H1 (cell line): Measurements from ENCODE around the gene HCST. TPM values are rescaled to one million over a fixed set of nuclear protein-coding genes. Genes with fewer than 3 reads are reported as not detected.

Source experiments
- CTCF ChIA-PET: fragments of 300-600 bp; sonication (Branson Sonifier 250); formaldehyde crosslinking; loops from one replicate; lab custom pipeline; 2021; ENCODE audit not compliant: partially characterized antibody; lab: Charles Lee
- POLR2A ChIA-PET: fragments of 300-600 bp; sonication (Branson Sonifier 250); formaldehyde crosslinking; loops from one replicate; lab custom pipeline; 2021; ENCODE audit warnings: inconsistent platforms; ENCODE audit not compliant: partially characterized antibody; lab: Charles Lee
- DNase-seq, 2 experiments: peaks; one replicate each; pipeline versions ENCODE4 v3.0.0 to v3.0.0-alpha.2; 2010 to 2022; ENCODE audit warnings: low spot score in 2 of 2, low read depth in 1 of 2, mixed read lengths in 1 of 2
- FAIRE-seq: peaks from 2 replicates; lab custom pipeline; 2011; peaks lifted over from hg19 to GRCh38; lab: Jason Lieb, UNC
- H2AFZ ChIP-seq: 2 replicates; pipeline ENCODE4 v1.8.1; 2012; ENCODE audit warnings: low read length, inconsistent platforms
- H2AK5ac ChIP-seq: 2 replicates; pipeline ENCODE4 v1.6.1; 2013; ENCODE audit warnings: low read depth, low read length
- H2BK120ac ChIP-seq: replicated peaks from 2 replicates; pipeline ENCODE3; 2013; ENCODE audit warnings: low read depth, low read length, inconsistent platforms
- H2BK12ac ChIP-seq: 2 replicates; pipeline ENCODE4 v1.6.1; 2013; ENCODE audit warnings: low read depth, low read length
- H2BK15ac ChIP-seq: 2 replicates; pipeline ENCODE4 v1.6.1; 2013; ENCODE audit warnings: low read length
- H2BK20ac ChIP-seq: 2 replicates; pipeline ENCODE4 v1.6.1; 2013; ENCODE audit warnings: low read length
- H2BK5ac ChIP-seq: 2 replicates; pipeline ENCODE4 v1.6.1; 2013; ENCODE audit warnings: low read depth, low read length
- H3K14ac ChIP-seq: 2 replicates; pipeline ENCODE4 v1.6.1; 2013; ENCODE audit warnings: inconsistent platforms; ENCODE audit not compliant: insufficient read length
- H3K18ac ChIP-seq: 2 replicates; pipeline ENCODE4 v1.6.1; 2013; ENCODE audit warnings: low read length; ENCODE audit errors: extremely low read depth
- H3K23ac ChIP-seq: 2 replicates; pipeline ENCODE4 v1.6.1; 2013; ENCODE audit warnings: inconsistent platforms; ENCODE audit not compliant: insufficient read length
- H3K23me2 ChIP-seq: 2 replicates; pipeline ENCODE4 v1.6.1; 2013; ENCODE audit warnings: low read depth, low read length
- H3K27ac ChIP-seq: 2 replicates; pipeline ENCODE4 v1.6.1; 2011; ENCODE audit warnings: low read depth, low read length, inconsistent platforms
- H3K27me3 ChIP-seq, 4 experiments: replicated peaks in 1 of 4; 1 replicate in 1 of 4; 2 replicates in 3 of 4; pipeline versions ENCODE4 v1.6.1 to v1.8.1; 2011 to 2013; ENCODE audit warnings: low read length in 3 of 4, mild to moderate bottlenecking in 3 of 4, inconsistent platforms in 2 of 4, mixed read lengths in 2 of 4, moderate library complexity in 1 of 4; ENCODE audit not compliant: control insufficient read depth in 3 of 4, insufficient read depth in 3 of 4; ENCODE audit errors: extremely low read depth in 1 of 4
- H3K36me3 ChIP-seq, 4 experiments: 2 replicates each; pipeline versions ENCODE4 v1.6.1 to v1.8.1; 2011 to 2013; ENCODE audit warnings: mild to moderate bottlenecking in 4 of 4, low read length in 3 of 4, moderate library complexity in 2 of 4, control low read depth in 1 of 4, inconsistent platforms in 1 of 4; ENCODE audit not compliant: insufficient read depth in 4 of 4, control insufficient read depth in 2 of 4
- H3K4ac ChIP-seq: replicated peaks from 2 replicates; pipeline ENCODE3; 2013; ENCODE audit warnings: low read length, low read depth, mixed read lengths, inconsistent platforms; ENCODE audit not compliant: insufficient read length
- H3K4me1 ChIP-seq, 4 experiments: replicated peaks in 1 of 4; 1 replicate in 1 of 4; 2 replicates in 3 of 4; pipeline versions ENCODE4 v1.6.1 to v1.8.1; 2011 to 2013; ENCODE audit warnings: low read length in 3 of 4, inconsistent platforms in 2 of 4, mixed read lengths in 1 of 4; ENCODE audit not compliant: insufficient read depth in 4 of 4, control insufficient read depth in 3 of 4
- H3K4me2 ChIP-seq, 2 experiments: 2 replicates each; pipeline versions ENCODE4 v1.6.1 to v1.8.1; 2011 to 2013; ENCODE audit warnings: low read depth in 2 of 2, low read length in 2 of 2, control low read depth in 1 of 2, inconsistent platforms in 1 of 2, mild to moderate bottlenecking in 1 of 2; ENCODE audit not compliant: insufficient read depth in 1 of 2
- H3K4me3 ChIP-seq, 4 experiments: fragments of 200-600, 300-600 bp in 1 of 4; sonication (generic), shearing (Covaris generic), sonication (Bioruptor Twin) in 1 of 4; 2 replicates each; pipeline versions ENCODE4 v1.5.1 to v1.8.1; 2011 to 2016; ENCODE audit warnings: low read length in 4 of 4, low read depth in 3 of 4, control low read depth in 2 of 4, inconsistent platforms in 2 of 4, mild to moderate bottlenecking in 2 of 4, mixed read lengths in 1 of 4, moderate library complexity in 1 of 4; ENCODE audit not compliant: insufficient read depth in 2 of 4; ENCODE audit errors: extremely low read depth in 1 of 4
- H3K56ac ChIP-seq: replicated peaks from 2 replicates; pipeline ENCODE3; 2013; ENCODE audit warnings: low read depth, mild to moderate bottlenecking, mixed read lengths, low read length, inconsistent platforms; ENCODE audit not compliant: insufficient read length
- H3K79me1 ChIP-seq: 2 replicates; pipeline ENCODE4 v1.6.1; 2013; ENCODE audit warnings: low read depth, low read length, control low read depth
- H3K79me2 ChIP-seq, 2 experiments: 2 replicates each; pipeline versions ENCODE4 v1.6.1 to v1.8.1; 2012 to 2013; ENCODE audit warnings: low read length in 2 of 2, mild to moderate bottlenecking in 2 of 2, inconsistent platforms in 1 of 2; ENCODE audit not compliant: insufficient read depth in 2 of 2, control insufficient read depth in 1 of 2
- H3K9ac ChIP-seq, 4 experiments: replicated peaks in 1 of 4; 1 replicate in 1 of 4; 2 replicates in 3 of 4; pipeline versions ENCODE4 v1.6.1 to v1.8.1; 2011 to 2013; ENCODE audit warnings: low read depth in 3 of 4, low read length in 3 of 4, control low read depth in 2 of 4, mild to moderate bottlenecking in 2 of 4, moderate library complexity in 2 of 4, inconsistent platforms in 1 of 4; ENCODE audit errors: extremely low read depth in 1 of 4
- H3K9me3 ChIP-seq, 2 experiments: 2 replicates each; pipeline versions ENCODE4 v1.6.1 to v1.8.1; 2012 to 2013; ENCODE audit warnings: mild to moderate bottlenecking in 2 of 2, moderate library complexity in 2 of 2, control low read depth in 1 of 2, inconsistent platforms in 1 of 2, low read depth in 1 of 2, low read length in 1 of 2, mixed read lengths in 1 of 2; ENCODE audit not compliant: insufficient read depth in 2 of 2
- H4K20me1 ChIP-seq, 2 experiments: replicated peaks in 1 of 2; 2 replicates each; pipeline versions ENCODE3 to v1.8.1; 2011 to 2013; ENCODE audit warnings: inconsistent platforms in 2 of 2, low read length in 2 of 2, mild to moderate bottlenecking in 1 of 2; ENCODE audit not compliant: insufficient read depth in 2 of 2, control insufficient read depth in 1 of 2
- H4K5ac ChIP-seq: 2 replicates; pipeline ENCODE4 v1.6.1; 2013; ENCODE audit warnings: low read length, low read depth, mixed read lengths, inconsistent platforms; ENCODE audit not compliant: insufficient read length
- H4K8ac ChIP-seq: 2 replicates; pipeline ENCODE4 v1.8.0; 2013; ENCODE audit warnings: mild to moderate bottlenecking, moderate library complexity, low read length, inconsistent platforms; ENCODE audit not compliant: insufficient read depth; ENCODE audit errors: extremely low read depth
- H4K91ac ChIP-seq: replicated peaks from 2 replicates; pipeline ENCODE3; 2013; ENCODE audit warnings: low read length, mixed read lengths, inconsistent platforms; ENCODE audit not compliant: insufficient read length
- CEBPB ChIP-seq: IDR thresholded peaks from 2 replicates; pipeline ENCODE4 v1.6.1; 2012; ENCODE audit warnings: low read depth, low read length
- CTBP2 ChIP-seq: IDR thresholded peaks from 2 replicates; pipeline ENCODE4 v1.7.0; 2011; ENCODE audit warnings: borderline replicate concordance, mild to moderate bottlenecking, moderate library complexity, mixed read lengths, low read length; ENCODE audit not compliant: insufficient read depth, insufficient read length
- POU5F1 ChIP-seq: IDR thresholded peaks from 2 replicates; pipeline ENCODE4 v1.6.1; 2011; ENCODE audit warnings: low read depth, mild to moderate bottlenecking, low read length, moderate library complexity
- SAP30 ChIP-seq: fragments of 300-600 bp; sonication (generic); IDR thresholded peaks from 2 replicates; pipeline ENCODE4 v1.7.1; 2012; ENCODE audit warnings: low read length, moderate library complexity, mild to moderate bottlenecking, inconsistent platforms; ENCODE audit not compliant: insufficient read depth, insufficient replicate concordance
- TAF1 ChIP-seq: IDR thresholded peaks from 2 replicates; pipeline ENCODE4 v1.6.1; 2011; ENCODE audit warnings: mild to moderate bottlenecking, low read depth, low read length
- TBP ChIP-seq: IDR thresholded peaks from 2 replicates; pipeline ENCODE4 v1.6.1; 2011; ENCODE audit warnings: low read depth, low read length, improper control_type of control experiment
- USF2 ChIP-seq: IDR thresholded peaks from 2 replicates; pipeline ENCODE4 v1.6.1; 2011; ENCODE audit warnings: low read length, improper control_type of control experiment
- WGBS, 2 experiments: shearing (Covaris generic) in 1 of 2; methylation state at CpG; one replicate each; pipeline versions ENCODE4 v1.1.6 to v1.1.7; 2013 to 2015; ENCODE audit warnings: low lambda C conversion rate in 2 of 2, mixed read lengths in 2 of 2, inconsistent platforms in 1 of 2, low coverage in 1 of 2, missing lambda C conversion rate in 1 of 2; ENCODE audit not compliant: insufficient replicate concordance in 2 of 2, insufficient coverage in 1 of 2, insufficient read length in 1 of 2; ENCODE audit errors: extremely low coverage in 1 of 2, missing lambda C conversion rate in 1 of 2; 5-methylcytosine and 5-hydroxymethylcytosine counted together
- polyA plus RNA-seq, 7 experiments: library from polyadenylated mRNA; depleted of rRNA in 3 of 7; stranded (reverse) in 5 of 7; unstranded in 2 of 7; fragments of >200 nt in 5 of 7; fragments of 200-250 nt in 2 of 7; gene quantifications; 1 replicate in 5 of 7; 2 replicates in 1 of 7; 4 replicates in 1 of 7; pipeline versions ENCODE4 v1.2.1 to v1.2.3, GENCODE V29; 2011 to 2013; ENCODE audit warnings: missing spikeins in 2 of 7, mixed read lengths in 2 of 7
- total RNA-seq: library from RNA; stranded (reverse); fragmentation: NEBNext Ultra II Directional; extraction: Animal tissue kit (Norgen Biotek cat#: 25700); gene quantifications from 2 replicates; pipeline ENCODE4 v1.2.1, GENCODE V29; 2021

The HCST gene
- total and polyA plus RNA-seq, 2 of the 8 experiments (the other 6 are each of a cell fraction or from before 2014, with no cell fraction given) = 2.8 TPM; not detected in 1

DNA sequence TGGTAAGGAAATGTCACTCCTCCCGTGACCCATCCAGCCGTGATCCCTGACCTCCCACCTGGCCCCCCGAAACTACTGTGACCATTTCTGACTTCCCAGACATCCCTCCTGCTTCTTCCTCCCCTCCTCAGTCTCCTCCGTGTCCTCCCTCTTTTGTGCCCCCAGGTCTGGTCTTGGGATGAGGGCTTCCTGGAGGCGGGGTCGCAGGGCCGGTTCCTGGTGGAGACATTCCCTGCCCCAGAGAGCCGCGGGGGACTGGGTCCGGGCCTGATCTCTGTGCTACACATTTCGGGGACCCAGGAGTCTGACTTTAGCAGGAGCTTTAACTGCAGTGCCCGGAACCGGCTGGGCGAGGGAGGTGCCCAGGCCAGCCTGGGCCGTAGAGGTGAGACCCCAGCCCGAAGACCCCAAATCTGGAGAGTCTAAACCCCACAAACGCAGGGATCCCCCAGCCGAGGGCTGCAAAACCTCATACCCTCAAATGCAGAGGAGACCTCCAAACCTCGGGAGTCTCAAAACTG lies 40.6 kb upstream of the HCST start:
- ChIA-PET CTCF (interaction anchor here (0.6 to 2.9 kb wide), 4 partner anchors 11 to 726 kb away, joined by 3 to 18 read pairs (median 4); no protein-coding TSS in a partner anchor), POLR2A (interaction anchor here (0.8 to 1.7 kb wide), 4 partner anchors 8 to 147 kb away, joined by 3 to 20 read pairs (median 4); partner anchors contain the start of genes NPHS1 and SYNE4)
- Histone ChIP-seq H2AFZ (peak overlapping the region; percentile 25; the same call in 1 of the 2 replicates), H3K14ac (no peak overlapping the region), H3K23ac (no peak overlapping the region), H3K79me1 (no peaks in the 10 kb centered on the region), H2BK20ac (no peak overlapping the region), H4K8ac (0 out of 2 replicates have a peak overlapping the region, but pooled peaks have one; percentile 80), H3K23me2 (peaks cover 16% of the 10 kb centered on the region), H3K4me1 (peaks cover 0 to 15% (median 10%) of the 10 kb centered on the region in 4 experiments; a peak in 5 of 7 replicates), H4K5ac (peak overlapping the region; percentile 47), H3K4me3 (peak overlapping the region; percentile 30 to 60 (median 51); a peak in 7 of 8 replicates), H3K4ac (peak overlapping the region; percentile 4), H3K36me3 (no peaks in the 10 kb centered on the region), H3K4me2 (peak overlapping the region; percentile 80 to 96), H3K56ac (no peak overlapping the region), H2BK12ac (no peak overlapping the region), H3K18ac (no peak overlapping the region), H2AK5ac (no peak overlapping the region), H2BK120ac (no peak overlapping the region), H2BK15ac (peak overlapping the region; percentile 96; the same call in 1 of the 2 replicates), H2BK5ac (no peak overlapping the region), H3K27me3 (peaks cover 7 to 58% (median 54%) of the 10 kb centered on the region in 4 experiments), H3K9ac (no peak overlapping the region), H4K91ac (peak overlapping the region; percentile 83), H3K27ac (no peak overlapping the region), H3K9me3 (no peaks in the 10 kb centered on the region), H3K79me2 (no peaks in the 10 kb centered on the region), H4K20me1 (peaks cover 0 to 3% of the 10 kb centered on the region in 2 experiments)
- no peak for TF ChIP-seq TAF1
- TF ChIP-seq USF2 = no peak
- no peak for TF ChIP-seq TBP
- TF ChIP-seq POU5F1 = no peak
- TF ChIP-seq CEBPB = no peak
- TF ChIP-seq CTBP2 = no peak
- no peak for TF ChIP-seq SAP30
- WGBS, 2 experiments = 54% methylated on average over 19 of the region's 19 CpGs; no CpG with 5 or more reads in 1 of the 2 experiments
- FAIRE-seq (no peak), DNase-seq (no peak)
